A673 (cell line): ENCODE data around the gene MCM9. TPM values are rescaled to one million over a fixed set of nuclear protein-coding genes. Genes with fewer than 3 reads are reported as not detected.

ENCODE experiments used
- BruUV-seq: library from RNA; stranded (reverse); fragments of 400-500 nt; replicated peaks from 2 replicates; lab custom pipeline; 2021; lab: Mats Ljungman, UMichigan
- CTCF ChIA-PET: fragments of 300-600 bp; sonication (Branson Sonifier 250); formaldehyde crosslinking; loops from one replicate; lab custom pipeline; 2022; ENCODE audit warnings: antibody characterized with exemption; lab: Charles Lee
- POLR2A ChIA-PET: fragments of 300-600 bp; sonication (Branson Sonifier 250); formaldehyde crosslinking; loops from one replicate; lab custom pipeline; 2022; ENCODE audit warnings: antibody characterized with exemption; ENCODE audit not compliant: low non-redundant PET; lab: Charles Lee
- DNase-seq: peaks from one replicate; pipeline ENCODE4 v3.0.0-alpha.2; 2015; ENCODE audit warnings: low spot score
- H3K27ac ChIP-seq: fragments of 200-600 bp; sonication (generic); 2 replicates; pipeline ENCODE4 v1.5.1; 2016; ENCODE audit warnings: mixed run types, low read depth, mild to moderate bottlenecking, mixed read lengths, antibody characterized with exemption, low read length; ENCODE audit not compliant: poor library complexity, severe bottlenecking
- H3K27me3 ChIP-seq: fragments of 200-600 bp; sonication (generic); replicated peaks from 2 replicates; pipeline ENCODE4 v1.6.1; 2017; ENCODE audit warnings: mixed run types, low read depth, mild to moderate bottlenecking, mixed read lengths, antibody characterized with exemption, low read length; ENCODE audit not compliant: insufficient read depth, poor library complexity
- H3K36me3 ChIP-seq: fragments of 200-600 bp; sonication (generic); 2 replicates; pipeline ENCODE4 v1.6.1; 2016; ENCODE audit warnings: mixed run types, mild to moderate bottlenecking, mixed read lengths, antibody characterized with exemption, low read length; ENCODE audit not compliant: insufficient read depth, poor library complexity, severe bottlenecking
- H3K4me1 ChIP-seq: fragments of 200-600 bp; sonication (generic); 2 replicates; pipeline ENCODE4 v1.6.1; 2017; ENCODE audit warnings: mixed run types, mild to moderate bottlenecking, mixed read lengths, antibody characterized with exemption, low read length; ENCODE audit not compliant: insufficient read depth, poor library complexity, severe bottlenecking
- H3K4me3 ChIP-seq: fragments of 200-600 bp; sonication (generic); 2 replicates; pipeline ENCODE4 v1.5.1; 2016; ENCODE audit warnings: low read depth, mixed run types, mild to moderate bottlenecking, mixed read lengths, low read length; ENCODE audit not compliant: poor library complexity, severe bottlenecking
- H3K9me3 ChIP-seq: fragments of 200-600 bp; sonication (generic); 2 replicates; pipeline ENCODE4 v1.6.1; 2016; ENCODE audit warnings: mixed run types, low read depth, mild to moderate bottlenecking, mixed read lengths, antibody characterized with exemption, low read length; ENCODE audit not compliant: poor library complexity, severe bottlenecking
- CTCF ChIP-seq: fragments of 300-800, 200-600 bp; sonication (generic); conservative IDR thresholded peaks from 2 replicates; pipeline ENCODE4 v1.5.1; 2017; ENCODE audit warnings: low read depth, mild to moderate bottlenecking, antibody characterized with exemption, low read length, moderate library complexity, mixed read lengths
- EZH2 ChIP-seq: fragments of 200-600 bp; sonication (generic); IDR thresholded peaks from 2 replicates; pipeline ENCODE4 v1.6.1; 2017; ENCODE audit warnings: borderline replicate concordance, low read depth, mild to moderate bottlenecking, mixed read lengths, antibody characterized with exemption, low read length; ENCODE audit not compliant: poor library complexity, severe bottlenecking
- intact Hi-C: fragments of 100-400 bp; cut with micrococcal nuclease; formaldehyde crosslinking; loops from one replicate; pipeline ENCODE4 v1.10.0; 2022; ENCODE audit not compliant: unreplicated experiment
- total RNA-seq: library from RNA; stranded (reverse); gene quantifications from 2 replicates; pipeline ENCODE4 v1.2.3, GENCODE V29; 2021

MCM9 gene
- total RNA-seq, 1 experiment from 2014 or later, result 16.9 TPM

- DNase-seq, result no peak
- no peak for TF ChIP-seq EZH2
- TF ChIP-seq CTCF, result no peak
Measured at GRCh38 chr6:118867181-118867580, 67.8 kb downstream of the MCM9 start.

DNA sequence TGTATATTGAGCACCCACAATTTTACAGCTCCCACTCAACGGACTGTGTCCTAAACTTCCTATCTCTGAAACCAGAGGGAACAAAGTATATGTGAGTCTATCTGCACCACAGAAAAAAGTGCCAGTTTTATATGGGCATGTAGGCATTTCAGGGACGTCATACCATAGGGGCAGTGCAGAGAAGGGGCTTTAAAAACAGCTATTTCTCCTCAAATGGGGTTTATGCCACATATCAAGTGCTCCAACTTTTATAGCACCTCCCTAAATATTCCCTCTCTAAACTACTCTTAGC, 69.9 kb downstream of the MCM9 start:
- no peaks in the 10 kb centered on the region for H3K36me3 ChIP-seq
- H3K9me3 ChIP-seq, result no peaks in the 10 kb centered on the region
- H3K27me3 ChIP-seq, result no peaks in the 10 kb centered on the region
- POLR2A ChIA-PET, result no interaction called here
- H3K4me3 ChIP-seq, result no peak overlapping the region
- DNase-seq, result no peak
- CTCF ChIA-PET, result no interaction called here
- no peak overlapping the region for H3K27ac ChIP-seq
- intact Hi-C loops, result no loop called here
- TF ChIP-seq EZH2 (no peak), CTCF (no peak)
- BruUV-seq, result no TSS peak
- H3K4me1 ChIP-seq, result no peaks in the 10 kb centered on the region

More at GRCh38 chr6:118867181-118867580, 67.8 kb downstream of the MCM9 start:
- H3K4me1 ChIP-seq, result no peaks in the 10 kb centered on the region
- no peaks in the 10 kb centered on the region for H3K9me3 ChIP-seq
- BruUV-seq, result no TSS peak
- no peaks in the 10 kb centered on the region for H3K27me3 ChIP-seq
- ChIA-PET POLR2A (no interaction called here), CTCF (no interaction called here)
- intact Hi-C loops, result no loop called here
- H3K36me3 ChIP-seq, result no peaks in the 10 kb centered on the region
- no peak overlapping the region for H3K4me3 ChIP-seq
- no peak overlapping the region for H3K27ac ChIP-seq

- Histone ChIP-seq H3K9me3 (no peaks in the 10 kb centered on the region), H3K4me1 (no peaks in the 10 kb centered on the region), H3K27me3 (no peaks in the 10 kb centered on the region), H3K27ac (no peak overlapping the region), H3K36me3 (no peaks in the 10 kb centered on the region), H3K4me3 (no peak overlapping the region)
- POLR2A ChIA-PET, result no interaction called here
- intact Hi-C loops, result no loop called here
- no TSS peak for BruUV-seq
- TF ChIP-seq EZH2 (no peak), CTCF (no peak)
- DNase-seq, result no peak
- CTCF ChIA-PET, result no interaction called here
Measured at GRCh38 chr6:118864341-118865099, 70.4 kb downstream of the MCM9 start.
